Uterus (tissue), 4 donors: ENCODE results near the gene TMEM30A. TPM values are rescaled to one million over a fixed set of nuclear protein-coding genes. Genes with fewer than 3 reads are reported as not detected.
A peak's percentile ranks its signal among the peaks of the same experiment; 100 is the strongest.

Experiments used
- DNase-seq, 2 donors: peaks; one replicate each; pipeline ENCODE4 v3.0.0-alpha.2; 2019 to 2020
- H3K27ac ChIP-seq, 2 donors: fragments of 200-600 bp; sonication (generic); 1 replicate in 1 of 2; 2 replicates in 1 of 2; pipeline ENCODE4 v1.5.1; 2016 to 2018
- H3K27me3 ChIP-seq, 2 donors: fragments of 200-600 bp; sonication (generic); one replicate each; pipeline ENCODE4 v1.5.1; 2018 to 2019; ENCODE audit warnings: control low read depth in 1 of 2
- H3K36me3 ChIP-seq, 2 donors: fragments of 200-600 bp; sonication (generic); one replicate each; pipeline ENCODE4 v1.5.1; 2019; ENCODE audit warnings: control low read depth in 1 of 2
- H3K4me1 ChIP-seq, 2 donors: fragments of 200-600 bp; sonication (generic); one replicate each; pipeline ENCODE4 v1.5.1; 2018 to 2019; ENCODE audit warnings: control low read depth in 1 of 2
- H3K4me3 ChIP-seq, 2 donors: fragments of 200-600 bp; sonication (generic); 1 replicate in 1 of 2; 2 replicates in 1 of 2; pipeline ENCODE4 v1.5.1; 2018 to 2019; ENCODE audit warnings: mild to moderate bottlenecking in 1 of 2
- H3K9me3 ChIP-seq, 2 donors: fragments of 200-600 bp; sonication (generic); one replicate each; pipeline ENCODE4 v1.5.1; 2019; ENCODE audit warnings: control low read depth in 1 of 2
- CTCF ChIP-seq, 4 experiments: fragments of 200-600 bp in 2 of 4; fragments of 450-650 bp in 2 of 4; sonication (generic) in 2 of 4; IDR thresholded peaks; one replicate each; pipeline ENCODE4 v1.5.1; 2016 to 2019; ENCODE audit warnings: antibody characterized with exemption in 4 of 4, mild to moderate bottlenecking in 2 of 4, moderate library complexity in 1 of 4
- POLR2A ChIP-seq, 2 donors: fragments of 450-650 bp; IDR thresholded peaks; one replicate each; pipeline ENCODE4 v1.6.1; 2016; ENCODE audit warnings: antibody characterized with exemption in 2 of 2, mild to moderate bottlenecking in 1 of 2, moderate library complexity in 1 of 2
- intact Hi-C: fragments of 100-400 bp; cut with DNase I; formaldehyde crosslinking; loops from one replicate; pipeline ENCODE4 v1.15.1; 2023; ENCODE audit warnings: low total_unique reads
- total RNA-seq, 4 donors: library from RNA; depleted of rRNA in 3 of 4; stranded (reverse); fragments of >200 nt in 3 of 4; gene quantifications; one replicate each; pipeline versions ENCODE4 v1.1.0 to v1.2.4, GENCODE V29; 2014 to 2023
- donor health status: DM: yes; HTN: yes; CAD: no.

Gene TMEM30A
- total RNA-seq, 4 donors from 2014 or later = 71.0 to 194 (median 125) TPM

- TF ChIP-seq CTCF (IDR thresholded peaks at IDR 0.05) = no peak
- no peak for TF ChIP-seq POLR2A (IDR thresholded peaks at IDR 0.05)
- Histone ChIP-seq H3K27ac (no peak overlapping the region), H3K4me3 (no peak overlapping the region), H3K36me3 (no peaks in the 10 kb centered on the region), H3K9me3 (no peaks in the 10 kb centered on the region), H3K4me1 (peaks cover 0 to 12% of the 10 kb centered on the region in 2 donors), H3K27me3 (no peaks in the 10 kb centered on the region)
- no peak for DNase-seq
- intact Hi-C loops = loop anchor here (10.0 kb wide), 2 partner anchors 1117 to 1357 kb away; no protein-coding TSS in a partner anchor
Measured at GRCh38 chr6:75211920-75212590, 72.5 kb downstream of the TMEM30A start.

- Histone ChIP-seq H3K27ac (no peak overlapping the region), H3K4me3 (no peak overlapping the region), H3K4me1 (peaks cover 0 to 12% of the 10 kb centered on the region in 2 donors), H3K27me3 (no peaks in the 10 kb centered on the region), H3K36me3 (no peaks in the 10 kb centered on the region), H3K9me3 (no peaks in the 10 kb centered on the region)
- TF ChIP-seq POLR2A (IDR thresholded peaks at IDR 0.05) (no peak), CTCF (IDR thresholded peaks at IDR 0.05) (peak; percentile 65 to 79 (median 72))
- intact Hi-C loops = loop anchor here (10.0 kb wide), 2 partner anchors 1116 to 1356 kb away; no protein-coding TSS in a partner anchor
- peak in 1 of 2 donors; percentile 77 for DNase-seq
Measured at GRCh38 chr6:75210885-75211739, 73.5 kb downstream of the TMEM30A start.

- Histone ChIP-seq H3K36me3 (no peaks in the 10 kb centered on the region), H3K4me1 (peaks cover 0 to 12% of the 10 kb centered on the region in 2 donors), H3K27me3 (no peaks in the 10 kb centered on the region), H3K4me3 (no peak overlapping the region), H3K27ac (no peak overlapping the region), H3K9me3 (no peaks in the 10 kb centered on the region)
- no peak for TF ChIP-seq CTCF (IDR thresholded peaks at IDR 0.05)
- TF ChIP-seq POLR2A (IDR thresholded peaks at IDR 0.05) = no peak
- DNase-seq = no peak
- intact Hi-C loops = no loop called here
Measured at GRCh38 chr6:75209184-75209723, 75.3 kb downstream of the TMEM30A start.

GRCh38 chr6:75208298-75209183 lies 76.1 kb downstream of the TMEM30A start:
- Histone ChIP-seq H3K27me3 (no peaks in the 10 kb centered on the region), H3K4me1 (peaks cover 0 to 12% of the 10 kb centered on the region in 2 donors), H3K27ac (peak overlapping the region; percentile 79 to 91), H3K4me3 (no peak overlapping the region), H3K9me3 (no peaks in the 10 kb centered on the region), H3K36me3 (no peaks in the 10 kb centered on the region)
- DNase-seq = peak; percentile 90 to 92
- TF ChIP-seq CTCF (IDR thresholded peaks at IDR 0.05) = peak; percentile 82 to 94 (median 86)
- TF ChIP-seq POLR2A (IDR thresholded peaks at IDR 0.05) = no peak
- intact Hi-C loops = no loop called here
